T1000 (cell line): ENCODE data around the gene DLK2.

ENCODE experiments used
- DNase-seq: peaks from one replicate; lab custom pipeline; 2025; ENCODE audit warnings: mixed read lengths; lab: John Stamatoyannopoulos, UW

DLK2 gene

DNA sequence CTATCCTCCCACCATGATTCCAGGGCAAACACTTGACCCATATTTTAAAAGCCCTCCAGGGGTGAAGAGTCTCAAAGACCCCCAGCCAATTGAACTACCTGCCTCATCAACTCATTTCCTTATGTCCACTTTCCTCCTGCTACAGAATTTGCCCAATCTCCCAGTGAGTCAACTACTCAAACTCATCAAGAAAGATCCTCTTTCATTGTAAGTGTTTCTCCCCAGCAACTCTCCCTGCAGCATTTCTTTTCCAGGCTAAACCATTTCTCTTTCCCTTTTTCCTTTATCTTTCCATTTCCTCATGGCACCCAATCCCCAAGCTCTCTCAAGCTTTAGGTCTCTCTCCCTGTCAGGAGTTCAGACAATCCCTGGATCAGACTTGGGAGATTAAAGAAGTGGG is 1.5 kb downstream of the DLK2 start:
- DNase-seq: no peak

DNA sequence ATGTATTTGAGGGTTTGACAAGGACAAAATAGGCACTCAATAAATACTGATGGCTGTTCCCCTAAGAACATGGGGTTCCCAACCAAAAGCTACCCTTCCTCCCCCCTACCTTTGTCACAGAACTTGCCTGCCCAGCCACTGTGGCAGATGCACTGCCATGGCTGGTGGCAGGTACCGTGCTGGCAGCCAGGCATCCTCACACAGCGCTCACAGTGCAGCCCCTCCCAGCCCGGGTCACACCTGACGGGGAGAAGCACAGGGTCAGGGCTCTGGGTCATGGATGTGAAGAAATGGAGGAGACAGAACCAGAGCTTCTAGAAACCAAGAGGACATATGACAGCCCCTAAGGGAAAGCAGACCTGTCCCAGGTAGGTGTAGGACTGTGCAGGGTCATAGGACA is 2.5 kb downstream of the DLK2 start:
- DNase-seq: no peak

DNA sequence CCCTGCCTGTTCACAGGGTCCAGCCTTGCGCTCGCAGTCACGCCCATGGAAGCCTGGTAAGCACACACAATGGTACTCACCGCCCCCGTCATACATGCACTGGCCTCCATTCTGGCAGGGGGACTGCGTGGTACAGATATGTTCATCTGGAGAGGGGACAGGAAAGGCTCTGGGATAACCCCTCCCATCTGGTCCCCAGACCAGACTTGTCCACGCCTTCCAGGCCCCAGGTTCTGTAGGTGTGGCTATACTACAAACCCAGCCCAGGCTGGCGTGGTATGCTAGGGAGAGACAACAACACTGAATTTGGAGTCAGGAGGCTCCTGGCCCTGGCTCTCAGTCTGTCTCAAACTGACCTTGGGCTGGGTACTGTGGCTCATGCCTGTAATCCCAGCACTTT is 3.4 kb downstream of the DLK2 start:
- no peak for DNase-seq

DNA sequence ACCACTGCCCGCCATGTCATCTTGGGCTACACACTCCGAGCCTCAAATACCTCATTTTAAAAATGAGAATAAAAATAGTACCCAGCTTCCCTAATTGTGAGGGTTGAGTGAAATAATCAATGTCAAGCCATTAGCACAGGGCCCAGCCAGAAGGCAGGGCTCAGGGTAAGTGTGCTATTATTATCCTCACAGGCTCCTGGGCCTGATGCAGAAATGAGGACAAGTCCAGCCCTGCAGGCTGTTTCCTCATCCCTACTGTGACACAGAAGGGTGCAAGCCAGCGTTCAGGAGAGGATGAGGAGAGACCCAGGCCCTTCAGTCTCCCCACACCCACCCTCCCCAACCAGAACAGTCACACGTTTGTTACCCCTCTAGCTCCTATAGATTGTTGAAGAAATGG is 4.0 kb downstream of the DLK2 start:
- no peak for DNase-seq

DNA sequence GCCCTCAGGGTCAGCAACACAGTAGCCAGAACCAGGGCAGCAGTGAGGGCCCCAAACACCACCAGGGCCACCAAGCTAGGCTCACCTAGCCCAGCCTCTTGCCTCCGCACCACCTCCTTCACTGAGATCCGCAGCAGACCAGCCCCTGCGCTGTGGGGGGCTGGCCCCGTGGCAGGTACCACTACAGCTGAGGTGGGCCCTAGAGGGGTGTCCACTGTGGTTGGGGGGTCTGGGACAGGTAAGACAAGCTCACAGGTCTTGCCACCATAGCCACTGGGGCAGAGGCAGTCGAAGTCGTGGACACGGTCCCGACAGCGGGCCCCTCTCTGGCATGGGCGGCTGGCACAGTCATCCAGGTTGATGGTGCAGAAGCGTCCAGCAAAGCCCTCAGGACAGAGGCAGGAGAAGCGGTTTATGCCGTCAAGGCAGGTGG is 4.6 kb downstream of the DLK2 start:
- DNase-seq: no peak

DNA sequence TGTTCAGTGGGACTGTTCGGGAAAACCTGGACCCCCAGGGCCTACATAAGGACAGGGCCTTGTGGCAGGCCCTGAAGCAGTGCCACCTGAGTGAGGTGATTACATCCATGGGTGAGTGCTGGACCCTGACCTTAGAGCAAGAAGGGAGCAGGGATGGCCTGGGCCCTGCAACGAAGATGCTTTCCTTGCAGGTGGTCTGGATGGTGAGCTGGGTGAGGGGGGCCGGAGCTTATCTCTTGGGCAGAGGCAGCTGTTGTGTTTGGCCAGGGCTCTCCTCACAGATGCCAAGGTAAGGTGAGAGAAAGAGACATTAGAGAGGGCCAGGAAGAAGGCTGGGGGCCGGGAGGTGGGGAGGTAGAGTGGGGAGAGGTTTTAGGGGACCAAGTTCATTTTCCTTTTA is 6.4 kb downstream of the DLK2 start:
- DNase-seq: no peak

DNA sequence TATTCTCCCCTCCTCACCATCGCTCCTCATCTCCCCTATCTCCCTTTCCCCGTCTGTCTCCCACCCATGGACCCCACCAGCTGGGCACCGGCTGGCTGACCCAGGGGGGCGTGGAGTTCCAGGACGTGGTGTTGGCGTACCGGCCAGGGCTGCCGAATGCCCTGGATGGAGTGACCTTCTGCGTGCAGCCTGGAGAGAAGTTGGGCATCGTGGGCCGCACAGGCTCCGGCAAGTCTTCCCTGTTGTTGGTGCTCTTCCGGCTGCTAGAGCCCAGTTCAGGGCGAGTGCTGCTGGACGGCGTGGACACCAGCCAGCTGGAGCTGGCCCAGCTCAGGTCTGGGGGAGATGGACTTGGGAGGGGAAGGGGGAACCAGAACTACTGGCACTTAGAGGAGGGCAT is 7.7 kb downstream of the DLK2 start:
- DNase-seq: no peak

DNA sequence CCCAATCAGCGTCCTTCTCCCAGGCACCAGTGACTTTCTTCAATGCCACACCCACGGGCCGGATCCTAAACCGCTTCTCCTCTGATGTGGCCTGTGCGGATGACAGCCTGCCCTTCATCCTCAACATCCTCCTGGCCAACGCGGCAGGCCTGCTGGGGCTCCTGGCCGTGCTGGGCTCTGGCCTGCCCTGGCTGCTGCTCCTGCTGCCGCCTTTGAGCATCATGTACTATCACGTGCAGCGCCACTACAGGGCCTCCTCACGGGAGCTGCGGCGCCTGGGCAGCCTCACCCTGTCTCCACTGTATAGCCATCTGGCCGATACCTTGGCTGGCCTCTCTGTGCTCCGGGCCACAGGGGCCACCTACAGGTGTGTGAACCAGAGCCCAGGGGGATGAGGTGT is 9.8 kb downstream of the DLK2 start:
- no peak for DNase-seq

DNA sequence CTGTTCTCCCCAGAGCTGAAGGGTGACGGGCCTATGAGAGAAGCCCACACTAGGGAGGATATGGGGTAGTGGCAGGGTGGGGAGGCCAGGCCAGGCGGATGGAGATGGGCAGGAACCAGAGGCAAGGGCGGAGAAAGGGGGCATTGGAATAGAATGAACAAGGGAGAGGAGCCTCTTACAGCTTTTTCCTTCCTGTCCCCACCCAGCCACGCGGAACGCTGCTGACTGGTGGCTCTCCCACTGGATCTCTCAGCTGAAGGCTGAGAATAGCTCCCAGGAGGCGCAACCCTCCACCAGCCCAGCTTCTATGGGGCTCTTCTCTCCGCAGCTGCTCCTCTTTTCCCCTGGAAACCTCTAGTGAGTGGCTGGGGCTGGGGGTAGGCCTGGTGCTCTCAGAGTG is 10.8 kb downstream of the DLK2 start:
- DNase-seq: no peak

DNA sequence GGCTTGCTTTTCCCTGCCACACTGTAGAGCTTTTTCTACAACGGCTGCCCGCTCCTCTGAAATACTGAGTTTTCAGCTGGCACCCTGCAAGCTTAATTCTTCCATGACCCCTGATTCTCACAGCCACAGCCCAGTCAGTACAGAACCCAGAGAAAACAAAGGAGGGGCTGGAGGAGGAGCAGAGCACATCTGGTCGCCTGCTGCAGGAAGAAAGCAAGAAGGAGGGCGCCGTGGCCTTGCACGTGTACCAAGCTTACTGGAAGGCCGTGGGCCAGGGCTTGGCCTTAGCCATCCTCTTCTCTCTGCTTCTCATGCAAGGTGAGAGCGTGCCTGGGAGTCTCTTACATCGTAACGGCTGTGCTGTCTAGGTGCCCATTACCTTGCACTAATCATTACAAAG is 11.3 kb downstream of the DLK2 start:
- DNase-seq: no peak

DNA sequence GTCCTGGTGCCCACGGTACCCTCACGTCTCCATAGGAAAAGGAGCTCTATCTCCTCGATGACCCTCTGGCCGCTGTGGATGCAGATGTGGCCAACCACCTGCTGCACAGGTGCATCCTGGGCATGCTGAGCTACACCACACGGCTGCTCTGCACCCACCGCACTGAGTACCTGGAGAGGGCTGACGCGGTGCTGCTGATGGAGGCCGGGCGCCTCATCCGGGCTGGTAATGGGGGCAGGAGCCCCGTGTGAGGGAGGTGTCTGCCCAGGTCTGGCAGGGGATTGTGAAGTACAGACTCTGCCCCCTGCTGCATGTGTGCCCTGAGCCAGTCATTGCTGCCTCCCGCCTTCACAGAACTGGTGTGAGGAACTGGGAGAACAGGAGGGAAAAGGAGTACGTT is 12.4 kb downstream of the DLK2 start:
- no peak for DNase-seq

DNA sequence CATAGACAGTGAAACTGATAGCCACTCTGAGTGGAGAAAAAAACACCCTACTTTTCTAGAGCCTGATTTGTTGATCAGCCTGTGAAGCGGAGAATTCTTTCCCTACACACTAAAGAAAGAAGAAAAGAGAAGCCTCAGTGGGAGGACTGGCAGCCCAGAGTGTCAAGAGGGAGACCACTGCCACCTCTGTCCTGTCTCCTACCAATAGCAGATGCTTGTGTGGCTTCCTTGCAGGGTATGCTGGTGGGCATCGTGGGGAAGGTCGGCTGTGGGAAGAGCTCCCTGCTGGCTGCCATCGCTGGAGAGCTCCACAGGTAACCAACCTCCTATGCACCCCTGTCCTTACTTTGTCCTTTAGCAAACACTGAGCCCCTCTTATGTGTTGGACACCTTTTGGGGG is 17.6 kb downstream of the DLK2 start:
- DNase-seq: no peak

DNA sequence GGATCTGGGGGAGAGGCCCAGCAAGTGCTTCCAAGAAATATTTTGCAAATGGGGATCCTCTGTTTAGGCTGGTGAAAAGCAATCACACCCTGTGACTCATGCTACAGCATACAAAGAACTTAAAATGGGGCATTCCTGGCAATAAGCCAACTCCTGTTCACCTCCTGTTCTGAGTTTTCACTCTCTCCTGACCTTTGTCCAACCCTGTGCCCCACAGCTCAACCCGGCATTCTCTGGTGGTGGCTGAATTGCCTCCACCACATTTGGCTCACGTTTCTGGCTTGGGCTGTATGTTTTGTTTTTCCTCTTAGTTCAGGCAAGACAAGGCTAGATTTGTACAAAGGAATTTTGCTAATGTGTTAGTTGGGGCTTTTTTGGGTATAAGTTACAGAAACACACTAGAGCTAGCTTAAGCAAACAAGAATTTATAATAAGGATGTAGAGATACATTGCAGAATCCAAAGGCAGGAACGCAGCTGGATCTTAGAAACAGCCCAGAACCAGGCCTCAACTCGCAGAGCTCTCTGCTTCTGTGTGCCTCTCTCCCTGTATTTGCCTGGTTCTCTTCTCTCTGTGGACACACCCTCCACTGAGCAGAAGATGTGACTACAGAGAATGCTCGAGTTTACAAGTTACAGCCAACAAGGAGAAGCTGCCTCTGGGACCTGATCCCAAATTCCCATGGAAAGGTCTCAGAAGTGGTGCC is 18.6 kb downstream of the DLK2 start:
- peak; percentile 18 for DNase-seq

DNA sequence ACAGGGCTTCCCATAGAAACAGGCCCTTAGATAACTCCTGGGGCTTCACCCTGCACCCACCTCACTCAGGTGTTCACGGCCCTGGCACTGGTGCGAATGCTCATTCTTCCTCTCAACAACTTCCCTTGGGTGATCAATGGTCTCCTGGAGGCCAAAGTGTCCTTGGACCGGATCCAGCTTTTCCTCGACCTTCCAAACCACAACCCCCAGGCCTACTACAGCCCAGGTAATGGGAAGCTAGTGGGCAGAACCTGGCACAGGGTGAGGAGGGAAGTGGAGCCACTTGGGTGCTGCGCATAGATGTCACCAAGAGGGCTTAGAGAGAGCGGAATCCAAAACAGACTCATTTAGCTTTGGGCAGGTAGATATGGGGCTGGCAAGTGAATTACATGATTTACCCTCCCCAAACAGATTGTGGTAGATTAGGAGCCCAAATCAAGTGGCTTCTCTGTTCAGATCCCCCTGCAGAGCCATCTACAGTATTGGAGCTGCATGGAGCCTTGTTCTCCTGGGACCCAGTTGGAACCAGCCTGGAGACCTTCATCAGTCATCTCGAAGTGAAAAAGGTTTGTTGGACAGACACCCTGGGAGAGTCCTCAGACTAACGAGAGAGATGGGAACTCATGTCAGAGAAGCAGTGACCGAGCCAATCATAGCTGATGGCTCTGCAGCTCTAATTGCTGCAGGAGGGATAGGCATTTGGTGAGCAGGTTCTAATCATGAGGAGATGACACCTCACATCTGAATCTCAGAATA is 19.5 kb downstream of the DLK2 start:
- no peak for DNase-seq

DNA sequence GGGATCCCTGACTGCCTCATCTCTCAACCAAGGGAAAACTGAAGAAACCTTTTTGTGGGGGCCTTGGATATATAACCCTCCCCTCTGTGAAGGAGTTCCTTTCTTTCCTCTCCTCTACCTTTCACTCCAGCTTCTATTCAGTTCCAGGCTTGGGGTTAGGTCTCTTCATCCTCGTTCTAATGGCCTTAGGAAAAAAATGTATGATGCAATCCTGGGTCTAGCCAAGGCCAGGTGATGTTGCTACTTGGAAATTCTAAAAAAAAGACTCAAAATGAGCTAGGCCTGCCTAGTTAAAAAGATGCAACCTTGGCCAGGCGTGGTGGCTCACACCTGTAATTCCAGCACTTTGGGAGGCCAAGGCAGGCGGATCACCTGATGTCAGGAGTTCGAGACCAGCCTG is 20.4 kb downstream of the DLK2 start:
- no peak for DNase-seq

DNA sequence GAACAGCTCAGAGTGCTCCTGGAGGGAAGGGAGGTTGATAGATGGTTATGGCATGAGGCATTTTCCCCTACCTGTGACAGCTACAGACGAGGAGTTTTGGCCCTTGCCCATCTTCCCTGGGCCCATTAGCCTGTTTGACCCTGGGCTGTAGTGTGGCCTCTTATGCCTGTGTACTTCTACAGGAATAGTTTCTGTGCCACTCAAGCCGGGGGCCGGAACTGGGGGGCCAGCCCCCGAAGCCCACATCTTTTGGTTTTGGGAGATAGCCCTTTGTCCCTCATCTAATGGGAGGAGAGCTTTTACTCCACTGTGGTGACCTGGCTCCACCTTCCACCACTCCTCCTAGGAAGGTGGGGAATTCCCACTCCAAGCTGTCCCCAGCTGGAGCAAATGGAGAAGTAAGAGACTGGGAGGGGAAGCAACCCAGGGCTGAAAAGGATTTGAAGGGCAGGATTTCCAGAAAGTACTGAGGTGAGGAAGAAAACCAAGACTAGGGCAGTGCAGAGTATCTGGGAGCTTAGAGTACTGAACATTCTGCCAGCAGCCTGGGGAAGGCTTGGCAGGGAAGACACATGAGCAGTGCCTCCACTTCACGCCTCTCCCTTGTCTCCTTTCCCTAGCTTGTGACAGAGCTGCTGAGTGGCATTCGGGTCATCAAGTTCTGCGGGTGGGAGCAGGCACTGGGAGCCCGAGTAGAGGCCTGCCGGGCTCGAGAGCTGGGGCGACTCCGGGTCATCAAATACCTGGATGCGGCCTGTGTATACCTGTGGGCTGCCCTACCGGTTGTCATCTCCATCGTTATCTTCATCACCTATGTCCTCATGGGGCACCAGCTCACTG is 21.1 kb downstream of the DLK2 start:
- DNase-seq: no peak

DNA sequence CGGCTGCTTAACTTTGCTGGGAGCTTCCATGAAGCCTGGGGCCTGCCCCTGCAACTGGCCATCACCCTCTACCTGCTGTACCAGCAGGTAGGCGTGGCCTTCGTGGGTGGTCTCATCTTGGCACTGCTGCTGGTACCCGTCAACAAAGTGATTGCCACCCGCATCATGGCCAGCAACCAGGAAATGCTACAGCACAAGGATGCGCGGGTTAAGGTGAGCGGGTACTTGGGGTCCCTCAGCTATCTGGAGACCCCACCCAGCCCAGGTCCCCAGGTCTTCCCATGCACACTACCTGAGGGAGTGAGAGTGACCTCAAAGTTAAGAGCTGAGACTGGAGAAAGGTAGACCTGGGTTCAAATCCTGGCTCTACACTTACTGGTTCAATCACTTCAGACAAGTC is 22.2 kb downstream of the DLK2 start:
- no peak for DNase-seq

DNA sequence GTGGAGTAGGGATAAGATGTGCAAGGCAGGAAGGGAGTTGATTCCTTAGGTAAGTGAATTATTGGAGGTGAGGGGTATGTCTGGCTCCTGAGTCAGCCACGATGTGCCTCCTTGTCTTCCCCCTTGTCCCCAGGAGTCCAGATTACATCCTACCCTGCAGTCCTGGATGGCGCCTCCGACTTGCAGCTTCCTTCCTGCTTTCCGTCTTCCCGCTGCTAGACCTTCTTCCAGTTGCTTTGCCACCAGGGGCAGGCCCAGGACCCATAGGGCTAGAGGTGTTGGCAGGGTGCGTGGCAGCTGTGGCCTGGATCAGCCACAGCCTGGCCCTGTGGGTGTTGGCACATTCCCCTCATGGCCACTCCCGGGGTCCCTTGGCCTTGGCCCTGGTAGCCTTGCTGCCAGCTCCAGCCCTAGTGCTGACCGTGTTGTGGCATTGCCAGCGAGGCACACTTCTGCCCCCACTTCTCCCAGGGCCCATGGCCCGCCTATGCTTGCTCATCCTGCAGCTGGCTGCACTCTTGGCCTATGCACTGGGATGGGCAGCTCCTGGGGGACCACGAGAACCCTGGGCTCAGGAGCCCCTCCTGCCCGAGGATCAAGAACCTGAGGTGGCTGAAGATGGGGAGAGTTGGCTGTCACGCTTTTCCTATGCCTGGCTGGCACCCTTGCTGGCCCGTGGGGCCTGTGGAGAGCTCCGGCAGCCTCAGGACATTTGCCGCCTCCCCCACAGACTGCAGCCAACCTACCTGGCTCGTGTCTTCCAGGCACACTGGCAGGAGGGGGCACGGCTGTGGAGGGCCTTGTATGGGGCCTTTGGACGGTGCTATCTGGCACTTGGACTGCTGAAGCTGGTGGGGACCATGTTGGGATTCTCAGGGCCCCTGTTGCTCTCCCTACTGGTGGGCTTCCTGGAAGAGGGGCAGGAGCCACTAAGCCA is 23.1 kb downstream of the DLK2 start:
- DNase-seq: no peak

DNA sequence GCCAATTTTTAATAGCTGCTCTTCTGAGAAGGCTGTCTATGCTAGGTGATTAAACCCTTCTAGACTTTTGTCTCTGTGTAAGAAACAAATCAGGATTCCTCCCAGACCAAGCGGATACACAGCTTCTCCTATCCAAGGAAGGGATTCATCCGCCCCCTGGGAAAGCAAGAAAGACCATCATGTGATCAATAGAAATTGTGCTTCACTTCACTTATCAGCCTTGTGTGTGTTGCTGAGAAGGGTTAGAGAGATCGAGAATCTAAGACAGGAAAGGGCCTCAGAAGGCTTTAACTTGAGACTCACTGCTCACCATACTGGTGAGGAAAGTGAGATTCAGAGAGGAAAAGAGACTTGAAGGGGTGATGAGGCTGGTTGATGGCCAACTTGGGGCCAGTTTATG is 26.5 kb downstream of the DLK2 start:
- DNase-seq: no peak

DNA sequence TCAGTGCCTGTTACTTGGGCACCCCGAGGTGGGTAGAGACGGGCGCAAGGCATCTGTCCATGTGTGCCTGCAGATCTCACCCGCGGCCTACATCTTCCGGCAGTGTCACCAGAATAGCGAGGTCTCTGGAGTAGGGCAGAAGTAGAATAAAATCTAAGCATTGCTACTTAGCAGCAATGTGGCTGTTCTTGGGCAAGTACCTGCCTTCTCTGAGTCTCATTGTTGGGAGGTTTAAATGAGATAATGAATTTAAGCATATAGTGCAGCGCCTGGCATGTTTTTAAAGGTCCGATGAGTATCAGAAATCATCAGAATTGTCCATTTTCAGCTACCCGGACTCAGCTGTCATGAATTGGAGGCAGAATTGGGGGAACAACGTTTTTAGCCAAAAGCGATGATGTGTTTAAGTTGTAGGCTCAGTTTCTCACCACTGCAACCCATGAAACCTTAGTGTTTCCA is 27.2 kb downstream of the DLK2 start:
- DNase-seq: no peak

DNA sequence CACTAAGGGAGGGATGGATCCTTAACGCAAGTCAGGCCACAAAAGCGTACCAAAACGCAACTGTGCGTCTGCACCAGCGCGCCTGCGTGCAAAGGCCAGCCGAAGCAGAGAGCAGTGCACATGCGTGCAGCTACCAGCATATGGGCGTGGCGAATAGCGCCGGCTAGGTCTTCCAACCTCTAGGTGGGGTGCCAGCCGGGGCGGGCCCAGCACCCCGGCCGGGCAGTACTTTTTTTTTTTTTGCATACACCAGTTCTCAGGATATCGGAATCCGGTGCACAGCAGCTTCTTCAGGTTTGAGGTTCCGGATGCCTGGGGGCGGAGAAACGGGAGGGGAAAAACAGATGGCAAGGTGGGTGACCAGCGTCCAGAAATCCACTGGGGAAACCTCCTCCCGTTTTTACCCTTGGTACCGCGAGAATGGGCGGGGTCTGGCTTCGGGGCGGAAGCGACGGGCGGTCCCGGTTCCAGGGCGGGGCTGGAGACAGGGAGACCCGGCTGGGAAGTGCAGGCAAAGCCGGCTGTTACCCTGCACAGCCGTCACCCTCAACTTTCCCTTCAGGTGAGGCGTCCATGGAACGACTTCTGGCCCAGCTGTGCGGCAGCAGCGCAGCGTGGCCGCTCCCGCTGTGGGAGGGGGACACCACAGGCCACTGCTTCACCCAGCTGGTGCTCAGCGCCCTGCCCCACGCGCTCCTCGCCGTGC is 27.8 kb downstream of the DLK2 start, which contains the start of gene ABCC10:
TSS of gene ABCC10 (plus strand) at position 136 of the 706 bp plus-strand sequence. CDS start at position 574, 438 bp downstream.
- DNase-seq: peak; percentile 96
